ENCODE data around the gene FLT3LG.
"Not testable (repeated sequence)": the region's sequence is repeated elsewhere in the genome, so short reads cannot be mapped to it uniquely, and the experiment has no call there.

Gene FLT3LG

DNA sequence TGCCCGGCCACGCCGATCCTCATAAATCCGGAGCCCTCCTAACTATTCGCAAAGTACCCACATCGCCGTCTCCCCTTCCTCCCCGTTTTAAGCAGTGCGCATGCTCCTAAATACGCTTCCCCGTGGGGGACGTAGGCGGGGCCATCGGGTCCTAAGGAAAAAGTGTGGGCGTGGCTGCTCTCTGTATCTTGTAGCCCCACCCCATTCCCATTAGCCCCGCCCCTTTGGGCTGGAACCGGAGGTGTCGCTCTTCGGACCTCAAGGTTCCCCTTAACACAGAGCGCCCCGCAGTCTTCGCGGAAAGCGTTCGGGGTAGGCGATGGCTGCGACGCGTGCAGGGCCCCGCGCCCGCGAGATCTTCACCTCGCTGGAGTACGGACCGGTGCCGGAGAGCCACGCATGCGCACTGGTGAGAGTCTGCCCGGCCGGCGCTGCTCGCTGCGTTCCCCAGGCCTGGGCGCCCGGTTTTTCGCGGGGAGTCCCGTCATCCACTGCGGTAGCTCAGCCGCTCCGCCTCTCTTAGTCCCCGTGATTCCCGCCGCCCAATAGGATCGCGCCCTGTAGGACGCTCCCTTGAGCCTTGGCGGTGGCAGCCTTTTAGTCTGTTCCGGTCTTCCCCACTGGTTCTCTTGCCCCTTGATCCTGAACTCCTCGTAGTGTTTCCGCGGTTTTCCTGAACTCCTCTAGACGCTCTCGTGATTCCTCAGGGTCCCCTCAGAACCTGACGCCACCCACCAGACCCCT, 20.8 kb upstream of the FLT3LG start, which contains the start of gene ALDH16A1:
Gene ALDH16A1, plus strand, starts transcription at position 213 of the 744 bp plus-strand sequence. Its CDS starts 107 bp downstream, at position 320.
- peak within 1 kb of the TSS; percentile 90 to 96 for H3K4me3 ChIP-seq (ENCODE audit: low read depth in 1 of 2, low read length in 2 of 2)
- H3K27me3 ChIP-seq (ENCODE audit: low read depth, low read length) = no peaks in the 10 kb centered on the region
- no peaks in the 10 kb centered on the region for H3K9me3 ChIP-seq (ENCODE audit: control insufficient read depth in 1 of 2, low read length in 2 of 2)
- H3K27ac ChIP-seq (ENCODE audit: low read length) = peak within 1 kb of the TSS; percentile 88
- peaks cover 0 to 17% of the 10 kb centered on the region in 2 donors for H3K36me3 ChIP-seq (ENCODE audit: control insufficient read depth in 1 of 2, insufficient read depth in 2 of 2, low read length in 2 of 2)
- H3K4me1 ChIP-seq (ENCODE audit: control insufficient read depth in 1 of 2, insufficient read depth in 2 of 2, low read length in 2 of 2) = peaks cover 0 to 25% of the 10 kb centered on the region in 2 donors

- Histone ChIP-seq H3K9me3 (ENCODE audit: control insufficient read depth in 1 of 2, low read length in 2 of 2) (no peaks in the 10 kb centered on the region), H3K4me1 (ENCODE audit: control insufficient read depth in 1 of 2, insufficient read depth in 2 of 2, low read length in 2 of 2) (peaks cover 0 to 25% of the 10 kb centered on the region in 2 donors), H3K4me3 (ENCODE audit: low read depth in 1 of 2, low read length in 2 of 2) (peak overlapping the region; percentile 65 to 90), H3K27ac (ENCODE audit: low read length) (peak overlapping the region; percentile 88), H3K36me3 (ENCODE audit: control insufficient read depth in 1 of 2, insufficient read depth in 2 of 2, low read length in 2 of 2) (peaks cover 0 to 13% of the 10 kb centered on the region in 2 donors), H3K27me3 (ENCODE audit: low read depth, low read length) (no peaks in the 10 kb centered on the region)
These were observed 20.2 kb upstream of the FLT3LG start for GRCh38 chr19:49453757-49454240.

GRCh38 chr19:49455773-49456172, 18.2 kb upstream of the FLT3LG start:
- Histone ChIP-seq H3K9me3 (ENCODE audit: control insufficient read depth in 1 of 2, low read length in 2 of 2) (no peaks in the 10 kb centered on the region), H3K36me3 (ENCODE audit: control insufficient read depth in 1 of 2, insufficient read depth in 2 of 2, low read length in 2 of 2) (peaks cover 0 to 19% of the 10 kb centered on the region in 2 donors), H3K27me3 (ENCODE audit: low read depth, low read length) (no peaks in the 10 kb centered on the region), H3K4me3 (ENCODE audit: low read depth in 1 of 2, low read length in 2 of 2) (no peak overlapping the region), H3K27ac (ENCODE audit: low read length) (no peak overlapping the region), H3K4me1 (ENCODE audit: control insufficient read depth in 1 of 2, insufficient read depth in 2 of 2, low read length in 2 of 2) (peaks cover 0 to 20% of the 10 kb centered on the region in 2 donors)

- Histone ChIP-seq H3K36me3 (ENCODE audit: control insufficient read depth in 1 of 2, insufficient read depth in 2 of 2, low read length in 2 of 2) (peaks cover 0 to 19% of the 10 kb centered on the region in 2 donors), H3K27ac (ENCODE audit: low read length) (no peak overlapping the region), H3K27me3 (ENCODE audit: low read depth, low read length) (no peaks in the 10 kb centered on the region), H3K4me3 (ENCODE audit: low read depth in 1 of 2, low read length in 2 of 2) (no peak overlapping the region), H3K9me3 (ENCODE audit: control insufficient read depth in 1 of 2, low read length in 2 of 2) (no peaks in the 10 kb centered on the region), H3K4me1 (ENCODE audit: control insufficient read depth in 1 of 2, insufficient read depth in 2 of 2, low read length in 2 of 2) (peaks cover 0 to 18% of the 10 kb centered on the region in 2 donors)
These were observed 17.7 kb upstream of the FLT3LG start for GRCh38 chr19:49456326-49456725.

GRCh38 chr19:49458567-49458903, 15.5 kb upstream of the FLT3LG start:
- peak overlapping the region; percentile 49 for H3K27ac ChIP-seq (ENCODE audit: low read length)
- peaks cover 0 to 10% of the 10 kb centered on the region in 2 donors for H3K4me1 ChIP-seq (ENCODE audit: control insufficient read depth in 1 of 2, insufficient read depth in 2 of 2, low read length in 2 of 2)
- H3K27me3 ChIP-seq (ENCODE audit: low read depth, low read length) = no peaks in the 10 kb centered on the region
- no peak overlapping the region for H3K4me3 ChIP-seq (ENCODE audit: low read depth in 1 of 2, low read length in 2 of 2)
- peaks cover 0 to 23% of the 10 kb centered on the region in 2 donors for H3K36me3 ChIP-seq (ENCODE audit: control insufficient read depth in 1 of 2, insufficient read depth in 2 of 2, low read length in 2 of 2)
- no peaks in the 10 kb centered on the region for H3K9me3 ChIP-seq (ENCODE audit: control insufficient read depth in 1 of 2, low read length in 2 of 2)

- Histone ChIP-seq H3K36me3 (ENCODE audit: control insufficient read depth in 1 of 2, insufficient read depth in 2 of 2, low read length in 2 of 2) (peaks cover 0 to 28% of the 10 kb centered on the region in 2 donors), H3K4me1 (ENCODE audit: control insufficient read depth in 1 of 2, insufficient read depth in 2 of 2, low read length in 2 of 2) (peaks cover 0 to 2% of the 10 kb centered on the region in 2 donors), H3K27ac (ENCODE audit: low read length) (no peak overlapping the region), H3K27me3 (ENCODE audit: low read depth, low read length) (no peaks in the 10 kb centered on the region), H3K4me3 (ENCODE audit: low read depth in 1 of 2, low read length in 2 of 2) (no peak overlapping the region), H3K9me3 (ENCODE audit: control insufficient read depth in 1 of 2, low read length in 2 of 2) (no peaks in the 10 kb centered on the region)
These were observed 14.6 kb upstream of the FLT3LG start for GRCh38 chr19:49459388-49459787.

DNA sequence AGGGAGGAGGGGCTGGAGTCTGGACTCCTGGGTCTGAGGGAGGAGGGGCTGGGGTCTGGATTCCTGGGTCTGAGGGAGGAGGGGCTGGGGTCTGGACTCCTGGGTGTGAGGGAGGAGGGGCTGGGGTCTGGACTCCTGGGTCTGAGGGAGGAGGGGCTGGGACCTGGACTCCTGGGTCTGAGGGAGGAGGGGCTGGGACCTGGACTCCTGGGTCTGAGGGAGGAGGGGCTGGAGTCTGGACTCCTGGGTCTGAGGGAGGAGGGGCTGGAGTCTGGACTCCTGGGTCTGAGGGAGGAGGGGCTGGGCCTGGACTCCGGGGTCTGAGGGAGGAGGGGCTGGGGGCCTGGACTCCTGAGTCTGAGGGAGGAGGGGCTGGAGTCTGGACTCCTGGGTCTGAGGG, 12.9 kb upstream of the FLT3LG start:
- H3K9me3 ChIP-seq (ENCODE audit: control insufficient read depth in 1 of 2, low read length in 2 of 2); H3K27me3 ChIP-seq (ENCODE audit: low read depth, low read length); H3K27ac ChIP-seq (ENCODE audit: low read length); H3K4me1 ChIP-seq (ENCODE audit: control insufficient read depth in 1 of 2, insufficient read depth in 2 of 2, low read length in 2 of 2); H3K4me3 ChIP-seq (ENCODE audit: low read depth in 1 of 2, low read length in 2 of 2): not testable (repeated sequence)
- peaks cover 0 to 39% of the 10 kb centered on the region in 2 donors for H3K36me3 ChIP-seq (ENCODE audit: control insufficient read depth in 1 of 2, insufficient read depth in 2 of 2, low read length in 2 of 2)

GRCh38 chr19:49461656-49462055, 12.4 kb upstream of the FLT3LG start:
- Histone ChIP-seq H3K4me1 (ENCODE audit: control insufficient read depth in 1 of 2, insufficient read depth in 2 of 2, low read length in 2 of 2) (no peaks in the 10 kb centered on the region), H3K27ac (ENCODE audit: low read length) (no peak overlapping the region), H3K4me3 (ENCODE audit: low read depth in 1 of 2, low read length in 2 of 2) (no peak overlapping the region), H3K9me3 (ENCODE audit: control insufficient read depth in 1 of 2, low read length in 2 of 2) (no peaks in the 10 kb centered on the region), H3K27me3 (ENCODE audit: low read depth, low read length) (no peaks in the 10 kb centered on the region), H3K36me3 (ENCODE audit: control insufficient read depth in 1 of 2, insufficient read depth in 2 of 2, low read length in 2 of 2) (peaks cover 0 to 44% of the 10 kb centered on the region in 2 donors)

- no peak overlapping the region for H3K4me3 ChIP-seq (ENCODE audit: low read depth in 1 of 2, low read length in 2 of 2)
- H3K27ac ChIP-seq (ENCODE audit: low read length) = no peak overlapping the region
- no peaks in the 10 kb centered on the region for H3K27me3 ChIP-seq (ENCODE audit: low read depth, low read length)
- H3K9me3 ChIP-seq (ENCODE audit: control insufficient read depth in 1 of 2, low read length in 2 of 2) = no peaks in the 10 kb centered on the region
- H3K36me3 ChIP-seq (ENCODE audit: control insufficient read depth in 1 of 2, insufficient read depth in 2 of 2, low read length in 2 of 2) = peaks cover 0 to 47% of the 10 kb centered on the region in 2 donors
- no peaks in the 10 kb centered on the region for H3K4me1 ChIP-seq (ENCODE audit: control insufficient read depth in 1 of 2, insufficient read depth in 2 of 2, low read length in 2 of 2)
These were observed 11.5 kb upstream of the FLT3LG start for GRCh38 chr19:49462492-49462891.

- Histone ChIP-seq H3K36me3 (ENCODE audit: control insufficient read depth in 1 of 2, insufficient read depth in 2 of 2, low read length in 2 of 2) (peaks cover 0 to 47% of the 10 kb centered on the region in 2 donors), H3K27ac (ENCODE audit: low read length) (no peak overlapping the region), H3K4me3 (ENCODE audit: low read depth in 1 of 2, low read length in 2 of 2) (no peak overlapping the region), H3K4me1 (ENCODE audit: control insufficient read depth in 1 of 2, insufficient read depth in 2 of 2, low read length in 2 of 2) (peaks cover 0 to 3% of the 10 kb centered on the region in 2 donors), H3K27me3 (ENCODE audit: low read depth, low read length) (no peaks in the 10 kb centered on the region), H3K9me3 (ENCODE audit: control insufficient read depth in 1 of 2, low read length in 2 of 2) (no peaks in the 10 kb centered on the region)
These were observed 9.9 kb upstream of the FLT3LG start for GRCh38 chr19:49463960-49464740.

GRCh38 chr19:49465371-49465770, 8.6 kb upstream of the FLT3LG start:
- peaks cover 0 to 3% of the 10 kb centered on the region in 2 donors for H3K4me1 ChIP-seq (ENCODE audit: control insufficient read depth in 1 of 2, insufficient read depth in 2 of 2, low read length in 2 of 2)
- peaks cover 0 to 38% of the 10 kb centered on the region in 2 donors for H3K36me3 ChIP-seq (ENCODE audit: control insufficient read depth in 1 of 2, insufficient read depth in 2 of 2, low read length in 2 of 2)
- no peaks in the 10 kb centered on the region for H3K27me3 ChIP-seq (ENCODE audit: low read depth, low read length)
- H3K9me3 ChIP-seq (ENCODE audit: control insufficient read depth in 1 of 2, low read length in 2 of 2) = no peaks in the 10 kb centered on the region
- no peak overlapping the region for H3K27ac ChIP-seq (ENCODE audit: low read length)
- H3K4me3 ChIP-seq (ENCODE audit: low read depth in 1 of 2, low read length in 2 of 2) = no peak overlapping the region

Data from muscle layer of duodenum (tissue), 2 donors.